Activated CD8-positive, alpha-beta memory T cell treated with anti-CD3 and anti-CD28 coated beads, Interleukin-2, amount 50 U/mL, for 48 hours (primary cell): ENCODE data around the gene CHST1.

Source experiments
- DNase-seq: peaks from one replicate; pipeline ENCODE4 v3.0.0-alpha.2; 2020

Gene CHST1

DNA sequence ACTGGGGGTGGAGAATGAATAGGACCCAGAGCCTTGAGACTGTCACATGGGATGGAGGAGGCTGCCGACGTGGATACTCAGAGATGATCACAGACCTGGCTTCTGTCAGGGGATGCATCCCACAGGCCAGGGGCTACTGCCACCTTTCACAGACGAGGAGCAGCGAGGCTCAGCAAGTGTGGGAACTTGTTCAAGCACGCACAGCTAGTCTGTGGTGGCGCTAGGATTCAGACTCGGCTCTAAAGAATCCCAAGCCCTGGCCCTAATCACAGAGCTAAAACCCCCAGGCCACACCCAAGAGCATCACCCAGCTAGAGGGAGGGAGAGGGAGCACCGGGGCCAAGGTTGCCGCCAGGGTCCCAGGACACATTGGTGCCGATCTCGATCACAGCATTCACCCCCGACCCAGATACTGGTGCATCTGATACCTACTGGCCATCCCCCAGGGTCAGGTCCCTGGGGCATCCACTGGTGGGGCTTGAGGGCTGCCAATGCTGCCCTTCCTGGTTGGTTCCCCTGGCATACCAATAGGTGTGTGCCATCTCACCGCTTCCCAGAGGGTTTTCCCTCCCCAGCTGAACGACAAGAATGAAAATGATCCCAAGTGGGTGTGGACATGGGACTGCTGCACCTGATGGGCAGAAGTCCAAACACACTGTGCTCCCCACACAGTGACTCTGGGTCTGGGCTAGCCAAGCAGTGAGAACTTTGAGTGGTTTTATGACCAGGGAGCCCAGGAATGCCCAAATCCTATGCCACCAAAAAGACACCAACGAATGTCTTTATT, 6.2 kb downstream of the CHST1 start:
- no peak for DNase-seq

DNA sequence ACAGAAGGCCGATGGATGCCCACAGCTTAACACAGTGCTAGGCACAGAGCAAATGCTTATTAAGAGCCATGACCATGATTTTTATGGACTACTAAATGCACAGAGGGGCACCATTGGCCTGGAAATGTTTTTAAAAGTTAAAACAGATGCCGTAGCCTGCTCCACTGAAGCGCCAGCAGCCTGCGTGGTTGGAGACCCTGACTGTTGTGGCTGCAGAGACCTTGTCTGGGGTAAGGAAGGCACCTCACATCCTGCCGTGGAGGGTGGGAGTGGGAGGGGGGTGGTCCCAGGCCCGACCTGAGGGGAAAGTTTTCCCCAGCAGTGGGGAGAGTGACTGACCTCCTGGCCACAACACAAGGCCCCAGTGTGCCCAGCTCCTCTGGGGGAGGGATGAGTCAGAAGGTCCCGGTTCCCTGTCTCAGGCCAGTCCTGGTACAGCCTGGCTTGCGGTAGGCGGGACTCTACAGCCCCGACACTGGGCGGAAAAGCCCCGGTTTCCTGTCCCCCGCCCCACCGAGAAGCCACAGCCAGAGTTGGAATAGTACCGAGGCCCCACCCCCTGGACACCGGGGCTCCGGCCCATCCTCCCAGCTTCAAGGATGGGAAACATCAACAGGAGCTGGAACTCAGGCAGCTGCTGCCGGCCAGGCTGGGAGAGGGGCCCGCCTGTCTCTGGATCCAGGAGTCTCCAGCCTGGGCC, 7.0 kb downstream of the CHST1 start:
- DNase-seq, result no peak

DNA sequence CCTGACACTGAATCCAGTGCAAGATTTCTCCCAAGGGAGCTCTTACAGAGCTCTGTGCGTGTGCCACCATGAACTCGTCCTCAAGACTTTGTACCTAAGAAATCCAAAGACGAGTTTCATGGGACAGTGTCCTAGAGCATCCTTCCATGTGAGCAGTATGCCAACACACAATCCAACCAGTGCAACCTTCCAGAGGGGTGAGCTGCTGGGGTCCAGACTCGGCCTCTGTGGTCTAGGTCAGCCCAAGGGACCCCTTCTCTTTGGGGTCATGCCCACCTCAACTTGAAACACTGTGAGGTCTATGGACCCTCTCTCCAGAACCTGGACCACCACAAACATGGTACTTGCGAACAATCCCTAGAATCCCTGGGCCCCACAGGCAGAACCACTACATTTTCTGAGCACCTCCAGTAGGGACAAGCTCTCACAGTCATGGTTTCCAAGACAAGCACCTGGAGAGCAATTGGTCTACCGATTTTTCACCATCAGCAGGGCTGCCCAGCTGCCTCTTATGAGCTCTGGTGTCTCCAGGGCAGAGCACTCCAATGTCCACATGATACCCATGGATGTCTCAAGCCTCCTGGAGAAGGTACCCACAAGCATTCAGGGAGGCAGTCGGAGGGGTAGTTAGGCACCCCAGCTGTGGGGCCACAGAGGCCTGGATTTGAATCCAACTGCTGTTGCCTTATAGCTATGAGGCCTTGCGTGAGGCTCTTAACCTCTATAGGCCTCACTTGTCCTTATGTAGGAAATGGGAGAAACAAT, 7.7 kb downstream of the CHST1 start:
- no peak for DNase-seq

DNA sequence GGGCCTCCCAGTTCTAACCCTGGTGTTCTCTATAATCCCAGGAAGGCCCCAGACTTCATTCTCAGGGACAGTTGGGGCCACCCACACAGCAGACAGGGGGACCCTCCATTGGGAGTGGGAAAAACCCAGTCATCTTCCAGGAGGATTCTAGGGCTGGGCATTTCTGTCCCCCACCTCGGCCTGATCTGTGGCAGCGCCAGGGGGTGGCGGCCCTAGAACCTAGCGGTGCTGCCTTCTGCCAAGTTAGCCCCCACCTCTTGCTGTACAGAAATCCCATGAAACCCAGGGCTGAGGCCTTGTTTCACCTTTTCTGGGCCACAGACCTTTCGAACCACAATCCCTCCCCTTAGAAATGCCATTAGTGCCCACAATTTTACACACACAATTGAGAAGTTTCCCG, 9.6 kb downstream of the CHST1 start:
- DNase-seq, result no peak

GRCh38 chr11:45655347-45655756, 10.1 kb downstream of the CHST1 start:
- DNase-seq, result peak; percentile 87

GRCh38 chr11:45655012-45655283, 10.5 kb downstream of the CHST1 start:
- no peak for DNase-seq

DNA sequence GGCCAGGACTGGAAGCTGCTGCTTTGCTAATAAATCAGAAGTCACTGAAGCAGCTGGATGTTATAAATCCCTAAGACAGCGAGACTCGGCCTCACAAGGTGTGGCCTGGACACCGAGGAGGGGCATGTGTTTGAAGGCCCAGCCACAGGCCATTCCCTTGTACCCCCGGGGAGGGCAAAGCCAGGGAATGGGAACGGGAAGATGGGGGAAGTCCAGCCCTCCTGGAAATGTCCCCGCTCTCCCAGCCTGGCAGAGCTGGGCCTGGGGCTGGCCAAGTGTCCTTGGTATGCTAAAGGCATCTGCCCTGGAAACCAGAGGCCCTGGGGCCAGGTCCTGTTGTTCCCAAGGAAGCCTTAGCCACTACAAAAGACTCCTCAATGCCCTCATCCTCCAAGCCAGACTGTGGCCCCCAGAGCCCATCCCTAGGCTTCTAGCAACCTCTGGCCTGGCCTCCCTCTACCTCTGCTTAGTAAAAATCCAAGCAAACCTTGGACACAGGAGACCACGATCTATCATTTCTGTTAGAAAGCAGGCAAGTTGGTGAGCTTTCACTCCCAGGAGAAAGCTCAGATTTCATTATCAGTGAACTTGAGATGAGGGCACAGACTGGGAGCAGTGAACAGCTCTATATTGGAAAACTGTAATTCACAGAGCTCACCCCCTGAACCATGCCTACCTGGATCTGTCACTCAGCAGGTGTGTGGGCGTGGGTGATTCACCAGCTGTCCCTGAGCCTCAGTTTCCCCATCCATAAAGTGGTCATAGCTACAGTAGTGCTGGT, 11.0 kb downstream of the CHST1 start:
- DNase-seq, result no peak

- no peak for DNase-seq
Observed at GRCh38 chr11:45653277-45653676, 12.1 kb downstream of the CHST1 start.

GRCh38 chr11:45652781-45653180, 12.6 kb downstream of the CHST1 start:
- no peak for DNase-seq

DNA sequence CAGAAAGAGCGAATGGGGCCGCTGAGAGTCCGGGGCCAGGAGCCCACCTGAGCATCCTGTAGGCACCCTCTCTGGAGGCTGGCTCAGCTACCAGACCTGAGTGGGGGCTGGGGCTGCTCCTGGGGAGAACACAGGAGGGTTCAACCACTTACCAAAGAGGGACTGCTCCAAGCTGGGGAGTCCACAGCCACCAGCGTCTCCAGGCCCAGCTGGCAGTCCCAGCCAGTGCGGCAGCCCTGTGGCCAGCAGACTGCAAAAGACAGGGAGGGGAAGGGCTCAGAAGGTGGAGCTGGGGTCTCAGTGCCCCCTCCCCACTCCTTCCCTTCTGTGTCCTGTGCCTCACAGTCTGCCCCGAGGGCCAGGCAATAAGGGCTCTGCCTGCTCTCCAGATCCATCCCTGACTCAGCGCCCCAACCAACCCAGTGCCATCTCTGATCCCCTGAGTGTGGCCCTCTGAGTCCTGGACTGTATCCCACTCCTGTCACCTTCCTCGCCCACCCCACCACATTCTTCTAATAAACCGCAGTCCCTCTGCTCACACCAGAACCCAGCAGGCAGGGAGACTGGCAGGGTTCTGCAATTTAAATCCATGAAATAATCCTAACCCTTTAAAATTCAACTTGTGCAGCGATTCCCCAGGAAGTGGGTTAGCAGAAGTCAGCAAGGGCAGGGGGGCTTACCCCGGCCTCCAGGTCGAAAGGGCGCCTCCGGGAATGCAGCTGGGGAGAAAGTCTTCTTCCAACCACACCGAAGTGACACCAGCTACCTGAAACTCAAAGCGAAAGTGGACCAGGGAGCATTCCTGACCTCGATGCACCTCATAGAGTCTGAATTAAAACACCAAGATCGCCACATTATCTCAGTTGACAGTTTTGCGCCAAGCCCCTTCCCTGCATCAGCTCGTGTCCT, 13.3 kb downstream of the CHST1 start:
- DNase-seq, result no peak

DNA sequence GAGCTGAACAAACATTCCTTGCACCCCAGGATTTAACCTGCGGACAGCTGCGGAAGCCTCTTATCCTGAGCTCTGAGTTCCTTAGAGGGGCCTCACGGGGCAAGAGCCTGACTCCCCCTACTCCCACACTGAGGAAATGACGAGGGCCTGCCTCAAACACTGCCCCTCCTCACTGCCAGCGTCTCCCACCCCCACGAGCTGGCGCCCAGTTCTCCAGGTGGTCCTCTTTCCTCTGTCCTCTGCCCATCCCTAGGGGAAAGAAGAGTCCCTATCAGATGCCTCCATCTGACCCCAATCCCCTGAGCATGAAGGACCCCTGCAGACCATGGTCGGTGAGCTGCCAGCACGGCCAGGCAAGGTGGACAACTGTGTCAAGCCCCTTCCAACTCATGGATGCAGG, 14.3 kb downstream of the CHST1 start:
- no peak for DNase-seq

DNA sequence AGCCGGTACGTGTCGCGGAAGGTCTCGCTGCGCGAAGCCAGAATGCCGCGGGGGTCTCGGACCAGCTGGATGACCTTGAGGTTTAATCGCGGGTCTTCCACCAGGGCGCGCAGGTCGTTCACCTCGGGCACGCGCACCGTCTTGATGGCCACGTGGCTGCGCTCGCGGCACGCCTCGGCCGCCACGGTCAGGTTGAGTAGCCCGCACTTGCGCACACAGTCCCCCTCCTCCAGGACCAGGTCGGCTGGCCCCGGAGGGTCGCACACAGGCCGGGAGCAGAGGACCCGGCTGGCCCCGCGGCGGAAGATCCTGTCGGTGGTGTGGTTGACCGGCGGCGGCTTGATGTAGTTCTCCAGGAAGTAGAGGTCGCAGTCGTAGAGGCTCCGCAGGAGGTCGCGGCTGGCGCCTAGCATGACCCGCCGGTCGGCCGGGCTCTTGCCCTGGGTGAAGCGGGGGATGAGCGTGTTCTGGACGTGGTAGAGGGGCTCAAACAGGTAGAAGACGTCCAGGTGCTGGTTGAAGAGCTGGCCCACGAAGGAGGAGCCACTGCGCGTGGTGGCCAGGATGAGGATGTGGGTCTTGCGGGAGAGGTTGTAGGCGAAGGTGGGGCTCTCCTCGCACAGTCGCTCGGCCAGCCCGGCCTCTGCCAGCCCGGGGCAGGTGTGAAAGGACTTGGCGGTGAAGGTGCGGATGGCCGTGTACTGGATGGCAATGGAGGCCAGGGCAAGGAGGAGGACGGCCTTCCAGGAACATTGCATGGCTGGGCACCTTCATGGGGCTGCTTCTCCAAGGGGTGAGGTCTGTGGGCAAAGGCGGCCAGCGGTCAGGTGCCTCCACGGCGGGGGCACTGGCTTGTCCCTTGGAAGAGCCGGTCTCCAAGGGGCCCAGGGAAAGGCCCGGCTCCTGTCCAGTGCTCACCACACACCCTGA, 15.0 kb downstream of the CHST1 start:
- DNase-seq, result no peak

GRCh38 chr11:45649544-45650165, 15.8 kb downstream of the CHST1 start:
- DNase-seq, result no peak

DNA sequence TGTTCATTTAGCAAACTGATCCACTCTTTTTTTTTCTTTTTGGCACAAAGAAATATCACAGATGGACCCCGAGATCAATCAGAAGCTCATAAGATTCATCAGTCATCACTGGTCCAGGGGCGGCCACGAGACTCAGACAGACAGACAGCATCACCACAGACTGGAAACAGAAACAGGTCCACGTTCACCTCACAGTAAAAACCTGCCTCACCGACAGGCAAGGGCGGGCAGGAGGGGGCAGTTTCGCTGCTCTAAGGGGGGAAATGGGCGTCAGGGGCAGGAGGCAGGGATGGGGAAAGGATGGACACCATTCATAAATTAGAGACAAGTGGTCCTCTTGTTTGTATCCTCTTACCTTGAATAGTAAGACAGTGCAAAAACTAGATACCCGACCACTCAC, 16.5 kb downstream of the CHST1 start:
- no peak for DNase-seq

- DNase-seq, result no peak
Observed at GRCh38 chr11:45647786-45648185, 17.6 kb downstream of the CHST1 start.

DNA sequence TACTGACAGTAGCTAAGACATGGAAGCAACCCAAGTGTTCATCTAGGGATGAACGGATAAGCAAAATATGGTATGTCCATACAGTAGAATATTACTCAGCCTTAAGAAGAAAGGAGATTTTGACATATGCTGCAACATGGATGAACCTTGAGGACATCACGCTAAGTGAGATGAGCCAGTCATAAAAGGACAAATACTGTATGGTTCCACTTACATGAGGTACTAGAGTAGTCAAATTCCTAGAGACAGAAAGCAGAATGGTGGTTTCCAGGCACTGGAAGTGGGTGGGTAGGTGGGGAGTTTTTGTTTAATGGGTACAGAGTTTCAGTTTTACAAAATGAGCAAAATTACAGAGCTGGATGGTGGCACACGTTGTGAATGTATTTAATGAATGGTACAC, 18.1 kb downstream of the CHST1 start:
- no peak for DNase-seq

DNA sequence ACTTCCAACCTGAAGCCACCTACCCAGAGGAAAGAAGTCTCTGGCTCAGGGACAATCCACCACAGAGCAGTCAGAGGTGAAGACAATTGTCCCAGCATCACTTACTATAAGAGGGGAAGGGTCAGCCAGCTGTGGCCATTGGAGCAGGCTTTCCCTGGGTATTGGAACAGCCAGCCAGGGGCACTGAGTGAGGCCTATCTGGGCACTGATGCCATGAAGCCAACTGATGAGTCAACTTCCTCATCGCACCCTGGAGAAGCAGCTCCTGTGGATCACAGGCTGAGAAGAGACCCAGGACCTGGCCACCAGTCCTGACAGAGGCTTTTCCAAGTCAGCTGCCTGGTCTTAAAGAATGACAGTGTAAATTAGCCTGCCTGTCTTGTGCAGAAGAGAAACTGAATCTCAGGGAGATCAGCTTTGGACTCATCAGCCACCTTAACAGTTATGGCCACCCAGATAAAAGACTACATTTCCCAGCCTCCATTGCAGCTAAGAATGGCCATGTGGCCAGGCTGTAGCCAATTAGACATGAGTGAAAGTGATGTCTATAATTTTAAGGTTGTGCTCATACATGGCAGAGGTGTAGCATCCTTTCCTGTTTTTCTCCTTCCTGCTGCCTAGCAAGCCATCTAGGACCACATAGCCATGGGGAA, 19.0 kb downstream of the CHST1 start:
- no peak for DNase-seq

- DNase-seq, result no peak
Observed at GRCh38 chr11:45644981-45645889, 20.2 kb downstream of the CHST1 start.
